H1 (cell line): Measurements from ENCODE around the gene IQUB. TPM values are rescaled to one million over a fixed set of nuclear protein-coding genes. Genes with fewer than 3 reads are reported as not detected.

Experiments
- ATF2 ChIP-seq: IDR thresholded peaks from 2 replicates; pipeline ENCODE4 v1.6.1; 2012; ENCODE audit warnings: low read length, inconsistent platforms
- ATF3 ChIP-seq: IDR thresholded peaks from 2 replicates; pipeline ENCODE4 v1.6.1; 2011; ENCODE audit warnings: low read depth, mild to moderate bottlenecking, low read length; ENCODE audit not compliant: insufficient read depth
- BRCA1 ChIP-seq: IDR thresholded peaks from 2 replicates; pipeline ENCODE4 v1.6.1; 2012; ENCODE audit warnings: low read depth, low read length, improper control_type of control experiment
- CBX5 ChIP-seq: fragments of 300-800, 300-1000 bp; sonication (generic); IDR thresholded peaks from 2 replicates; pipeline ENCODE4 v1.7.1; 2016; ENCODE audit warnings: antibody characterized with exemption, low read length, low read depth
- CEBPB ChIP-seq: IDR thresholded peaks from 2 replicates; pipeline ENCODE4 v1.6.1; 2012; ENCODE audit warnings: low read depth, low read length
- CHD1 ChIP-seq: IDR thresholded peaks from 2 replicates; pipeline ENCODE4 v1.6.1; 2012; ENCODE audit warnings: low read depth, low read length, improper control_type of control experiment
- EP300 ChIP-seq, 2 experiments: IDR thresholded peaks; 1 replicate in 1 of 2; 2 replicates in 1 of 2; pipeline ENCODE4 v1.6.1; 2011 to 2012; ENCODE audit warnings: low read depth in 2 of 2, low read length in 2 of 2, mild to moderate bottlenecking in 2 of 2, borderline replicate concordance in 1 of 2, inconsistent platforms in 1 of 2, moderate library complexity in 1 of 2
- FOSL1 ChIP-seq: IDR thresholded peaks from 2 replicates; pipeline ENCODE4 v1.6.1; 2011; ENCODE audit warnings: mild to moderate bottlenecking, low read depth, low read length, moderate library complexity; ENCODE audit not compliant: insufficient read depth
- HDAC2 ChIP-seq, 2 experiments: fragments of 300-600 bp in 1 of 2; sonication (generic) in 1 of 2; IDR thresholded peaks; 2 replicates each; pipeline ENCODE4 v1.6.1; 2011 to 2012; ENCODE audit warnings: low read depth in 2 of 2, low read length in 2 of 2, mild to moderate bottlenecking in 2 of 2, moderate library complexity in 2 of 2, borderline replicate concordance in 1 of 2, inconsistent platforms in 1 of 2
- KDM4A ChIP-seq: IDR thresholded peaks from one replicate; pipeline ENCODE4 v1.7.1; 2012; ENCODE audit warnings: low read depth, mild to moderate bottlenecking, moderate library complexity, low read length, inconsistent platforms; ENCODE audit not compliant: severe bottlenecking
- KDM5A ChIP-seq: fragments of 200-600 bp; IDR thresholded peaks from 2 replicates; pipeline ENCODE4 v1.7.1; 2012; ENCODE audit warnings: mild to moderate bottlenecking, low read length, inconsistent platforms, mixed read lengths
- MAFK ChIP-seq: IDR thresholded peaks from 2 replicates; pipeline ENCODE4 v1.6.1; 2012; ENCODE audit warnings: low read depth, mild to moderate bottlenecking, improper control_type of control experiment, low read length
- NRF1 ChIP-seq: IDR thresholded peaks from 2 replicates; pipeline ENCODE4 v1.6.1; 2011; ENCODE audit warnings: mild to moderate bottlenecking, low read depth, low read length, improper control_type of control experiment
- PHF8 ChIP-seq: fragments of 200-600 bp; sonication (generic); conservative IDR thresholded peaks from 2 replicates; pipeline ENCODE4 v1.7.1; 2012; ENCODE audit warnings: low read depth, mild to moderate bottlenecking, inconsistent platforms, low read length, moderate library complexity
- RAD21 ChIP-seq, 2 experiments: IDR thresholded peaks in 1 of 2; conservative IDR thresholded peaks in 1 of 2; 2 replicates each; pipeline ENCODE4 v1.6.1; 2011; ENCODE audit warnings: low read depth in 2 of 2, low read length in 2 of 2, improper control_type of control experiment in 1 of 2, inconsistent platforms in 1 of 2, mild to moderate bottlenecking in 1 of 2, moderate library complexity in 1 of 2
- SIN3A ChIP-seq, 2 experiments: IDR thresholded peaks in 1 of 2; conservative IDR thresholded peaks in 1 of 2; 2 replicates each; pipeline ENCODE4 v1.6.1; 2011 to 2012; ENCODE audit warnings: low read length in 2 of 2, improper control_type of control experiment in 1 of 2, low read depth in 1 of 2, mild to moderate bottlenecking in 1 of 2
- SIRT6 ChIP-seq: IDR thresholded peaks from one replicate; pipeline ENCODE4 v1.7.1; 2012; ENCODE audit warnings: low read length, inconsistent platforms
- TEAD4 ChIP-seq: IDR thresholded peaks from 2 replicates; pipeline ENCODE4 v1.6.1; 2012; ENCODE audit warnings: low read depth, low read length, inconsistent platforms, mixed read lengths
- YY1 ChIP-seq: IDR thresholded peaks from 2 replicates; pipeline ENCODE4 v1.6.1; 2011; ENCODE audit warnings: low read depth, mild to moderate bottlenecking, low read length
- ZNF274 ChIP-seq: IDR thresholded peaks from 2 replicates; pipeline ENCODE4 v1.7.0; 2012; ENCODE audit warnings: low read length, borderline replicate concordance; ENCODE audit errors: extremely low read depth
- polyA plus RNA-seq, 7 experiments: library from polyadenylated mRNA; depleted of rRNA in 3 of 7; stranded (reverse) in 5 of 7; unstranded in 2 of 7; fragments of >200 nt in 5 of 7; fragments of 200-250 nt in 2 of 7; gene quantifications; 1 replicate in 5 of 7; 2 replicates in 1 of 7; 4 replicates in 1 of 7; pipeline versions ENCODE4 v1.2.1 to v1.2.3, GENCODE V29; 2011 to 2013; ENCODE audit warnings: missing spikeins in 2 of 7, mixed read lengths in 2 of 7
- total RNA-seq: library from RNA; stranded (reverse); fragmentation: NEBNext Ultra II Directional; extraction: Animal tissue kit (Norgen Biotek cat#: 25700); gene quantifications from 2 replicates; pipeline ENCODE4 v1.2.1, GENCODE V29; 2021

The IQUB gene
- total and polyA plus RNA-seq, 2 of the 8 experiments (the other 6 are each of a cell fraction or from before 2014, with no cell fraction given), result 0.12 to 0.82 TPM

- TF ChIP-seq CBX5 (no peak), BRCA1 (no peak), KDM5A (no peak), CHD1 (no peak), PHF8 (no peak), HDAC2 (IDR thresholded peaks at IDR 0.05; ENCODE audit: borderline replicate concordance in 1 of 2, low read depth in 2 of 2, low read length in 2 of 2) (peak in 1 of 2 experiments; percentile 85; a peak in 2 of 4 replicates), CEBPB (no peak), TEAD4 (peak; percentile 97), ATF3 (no peak), ZNF274 (no peak), KDM4A (no peak), RAD21 (IDR thresholded peaks at IDR 0.05 in 1 of 2, conservative IDR thresholded peaks at IDR 0.05 in 1 of 2; ENCODE audit: low read depth in 2 of 2, low read length in 2 of 2) (no peak; a peak in 1 of 4 replicates), FOSL1 (no peak), YY1 (no peak), SIN3A (conservative IDR thresholded peaks at IDR 0.05 in 1 of 2, IDR thresholded peaks at IDR 0.05 in 1 of 2; ENCODE audit: low read depth in 1 of 2, low read length in 2 of 2) (no peak), NRF1 (no peak), MAFK (no peak), EP300 (IDR thresholded peaks at IDR 0.05; ENCODE audit: borderline replicate concordance in 1 of 2, low read depth in 2 of 2, low read length in 2 of 2) (peak; percentile 10 to 97; a peak in 2 of 3 replicates), SIRT6 (no peak), ATF2 (0 out of 2 replicates have a peak, but pooled peaks have one; percentile 60)
These were observed 94.3 kb downstream of the IQUB start (continued) for GRCh38 chr7:123440101-123440548.
